Keratinocyte (primary cell): ENCODE results near the gene SPIRE1. TPM values are rescaled to one million over a fixed set of nuclear protein-coding genes. Genes with fewer than 3 reads are reported as not detected.

Experiments used
- DNase-seq: peaks from one replicate; pipeline ENCODE4 v3.0.0-alpha.2; 2011; ENCODE audit warnings: low read depth, missing footprints, low spot score
- FAIRE-seq: peaks from 2 replicates; lab custom pipeline; 2011; peaks lifted over from hg19 to GRCh38; lab: Jason Lieb, UNC
- H2AFZ ChIP-seq: 2 replicates; pipeline ENCODE4 v1.6.0; 2012; ENCODE audit warnings: low read length, control low read depth, inconsistent platforms; ENCODE audit not compliant: control insufficient read depth
- H3K27ac ChIP-seq: 2 replicates; pipeline ENCODE4 v1.5.1; 2011; ENCODE audit warnings: low read length; ENCODE audit not compliant: control insufficient read depth, insufficient read depth
- H3K27me3 ChIP-seq: 3 replicates; pipeline ENCODE4 v1.6.0; 2011; ENCODE audit warnings: low read length; ENCODE audit not compliant: control insufficient read depth, insufficient read depth; ENCODE audit errors: extremely low read depth
- H3K36me3 ChIP-seq, 2 experiments: 2 replicates in 1 of 2; 3 replicates in 1 of 2; pipeline ENCODE4 v1.5.1; 2011; ENCODE audit warnings: low read length in 2 of 2, mild to moderate bottlenecking in 1 of 2; ENCODE audit not compliant: control insufficient read depth in 2 of 2, insufficient read depth in 2 of 2; ENCODE audit errors: extremely low read depth in 1 of 2
- H3K4me1 ChIP-seq: 3 replicates; pipeline ENCODE4 v1.5.1; 2011; ENCODE audit warnings: low read length; ENCODE audit not compliant: control insufficient read depth, insufficient read depth; ENCODE audit errors: extremely low read depth
- H3K4me2 ChIP-seq: 3 replicates; pipeline ENCODE4 v1.6.0; 2011; ENCODE audit warnings: low read depth, low read length; ENCODE audit not compliant: control insufficient read depth, insufficient read depth; ENCODE audit errors: extremely low read depth
- H3K4me3 ChIP-seq, 3 experiments: fragments of 200-600 bp in 1 of 3; sonication (generic) in 1 of 3; 2 replicates in 2 of 3; 3 replicates in 1 of 3; pipeline ENCODE4 v1.5.1; 2011 to 2016; ENCODE audit warnings: low read length in 3 of 3, mild to moderate bottlenecking in 3 of 3, control low read depth in 2 of 3, inconsistent platforms in 1 of 3, low read depth in 1 of 3, mixed read lengths in 1 of 3, mixed run types in 1 of 3, moderate library complexity in 1 of 3; ENCODE audit not compliant: control insufficient read depth in 2 of 3, insufficient read depth in 2 of 3; ENCODE audit errors: extremely low read depth in 1 of 3
- H3K79me2 ChIP-seq: 2 replicates; pipeline ENCODE4 v1.6.0; 2012; ENCODE audit warnings: low read length; ENCODE audit not compliant: control insufficient read depth, insufficient read depth
- H3K9ac ChIP-seq: 3 replicates; pipeline ENCODE4 v1.6.0; 2011; ENCODE audit warnings: low read length; ENCODE audit not compliant: control insufficient read depth, insufficient read depth; ENCODE audit errors: extremely low read depth
- H3K9me1 ChIP-seq: 3 replicates; pipeline ENCODE4 v1.6.0; 2011; ENCODE audit warnings: low read length; ENCODE audit not compliant: control insufficient read depth, insufficient read depth; ENCODE audit errors: extremely low read depth
- H3K9me3 ChIP-seq: 2 replicates; pipeline ENCODE4 v1.5.1; 2012; ENCODE audit warnings: low read depth, low read length; ENCODE audit not compliant: control insufficient read depth
- H4K20me1 ChIP-seq: 3 replicates; pipeline ENCODE4 v1.6.0; 2011; ENCODE audit warnings: low read length; ENCODE audit not compliant: control insufficient read depth, insufficient read depth; ENCODE audit errors: extremely low read depth
- CTCF ChIP-seq, 3 experiments: IDR thresholded peaks in 1 of 3; conservative IDR thresholded peaks in 1 of 3; optimal IDR thresholded peaks in 1 of 3; 2 replicates in 2 of 3; 3 replicates in 1 of 3; pipeline versions ENCODE3 to v1.5.1; 2011; ENCODE audit warnings: low read length in 3 of 3, mild to moderate bottlenecking in 3 of 3, moderate library complexity in 2 of 3, control low read depth in 1 of 3, inconsistent platforms in 1 of 3; ENCODE audit not compliant: insufficient read depth in 2 of 3; ENCODE audit errors: extremely low read depth in 1 of 3
- EZH2 ChIP-seq: IDR thresholded peaks from one replicate; pipeline ENCODE4 v1.6.1; 2012; ENCODE audit warnings: inconsistent platforms, mild to moderate bottlenecking, low read length, moderate library complexity
- dilution Hi-C: fragments of 300-500 bp; cut with MboI; formaldehyde crosslinking; loops from one replicate; pipeline ENCODE4 v1.7.0; 2020; ENCODE audit warnings: low sequenced_read_pairs; ENCODE audit not compliant: extremely low pct_ligation_motif_present
- polyA plus RNA-seq, 5 experiments: library from polyadenylated mRNA; depleted of rRNA in 3 of 5; stranded (reverse) in 3 of 5; stranded (forward) in 1 of 5; unstranded in 1 of 5; fragments of >200 nt; gene quantifications; 1 replicate in 1 of 5; 2 replicates in 3 of 5; 3 replicates in 1 of 5; pipeline versions ENCODE4 v1.2.1 to v1.2.3, GENCODE V29; 2011 to 2012; ENCODE audit warnings: missing spikeins in 2 of 5, low read depth in 1 of 5, low replicate concordance in 1 of 5

Gene SPIRE1
- polyA plus RNA-seq, 1 donor (not counting 4 experiments of a cell fraction or from before 2014, with no cell fraction given) = 20.6 TPM

DNA sequence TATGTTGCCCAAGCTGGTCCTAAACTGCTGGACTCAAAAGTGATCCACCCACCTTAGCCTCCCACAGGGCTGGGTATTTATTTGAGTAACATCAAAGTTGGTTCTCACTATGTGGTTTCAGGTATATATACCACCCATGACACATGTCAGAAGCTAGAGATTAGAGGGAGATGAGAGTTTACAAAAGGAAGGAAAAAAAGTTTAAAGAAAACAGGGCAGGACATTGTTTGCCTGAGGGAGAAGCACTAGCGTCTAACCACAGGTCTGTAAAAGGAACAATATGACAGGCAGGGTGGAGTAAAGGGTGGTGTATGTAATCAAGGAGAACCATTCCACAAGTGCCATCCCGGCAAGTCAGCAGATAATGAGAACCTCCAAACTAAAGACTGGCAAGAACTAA, 36.1 kb upstream of the SPIRE1 start:
- H3K27me3 ChIP-seq = no peaks in the 10 kb centered on the region
- TF ChIP-seq CTCF (optimal IDR thresholded peaks at IDR 0.05 in 1 of 3, IDR thresholded peaks at IDR 0.05 in 1 of 3, conservative IDR thresholded peaks at IDR 0.05 in 1 of 3; ENCODE audit: extremely low read depth in 1 of 3, insufficient read depth in 2 of 3, low read length in 3 of 3) (no peak), EZH2 (no peak)
- DNase-seq (no peak), FAIRE-seq (peak; percentile 94)
- no peaks in the 10 kb centered on the region for H3K79me2 ChIP-seq
- peaks cover 15% of the 10 kb centered on the region for H3K4me1 ChIP-seq
- H3K9me3 ChIP-seq = no peaks in the 10 kb centered on the region
- no peak overlapping the region for H3K4me3 ChIP-seq
- no peak overlapping the region for H2AFZ ChIP-seq
- H3K36me3 ChIP-seq = no peaks in the 10 kb centered on the region
- H4K20me1 ChIP-seq = no peaks in the 10 kb centered on the region
- H3K27ac ChIP-seq = no peak overlapping the region
- dilution Hi-C loops = no loop called here
- H3K9me1 ChIP-seq = no peaks in the 10 kb centered on the region
- no peak overlapping the region for H3K4me2 ChIP-seq
- H3K9ac ChIP-seq = no peak overlapping the region

DNA sequence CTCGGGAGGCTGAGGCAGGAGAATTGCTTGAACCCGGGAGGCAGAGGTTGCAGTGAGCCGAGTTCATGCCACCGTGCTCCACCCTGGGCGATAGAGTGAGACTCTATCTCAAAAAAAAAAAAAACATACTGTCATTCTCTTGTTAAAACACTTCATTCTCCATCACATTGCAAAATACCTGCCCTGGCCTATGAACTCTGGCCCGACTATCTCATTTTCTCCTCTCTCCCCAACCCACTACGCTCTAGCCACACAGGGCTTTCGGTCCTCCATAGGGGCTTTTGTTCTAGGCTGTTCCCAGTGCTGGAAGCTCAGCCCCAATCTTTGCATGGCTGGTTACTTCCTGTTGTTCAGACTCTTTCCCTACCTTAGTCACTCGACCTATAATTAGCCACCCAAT, 34.3 kb upstream of the SPIRE1 start:
- Histone ChIP-seq H3K9me3 (no peaks in the 10 kb centered on the region), H3K4me1 (peaks cover 9% of the 10 kb centered on the region), H4K20me1 (no peaks in the 10 kb centered on the region), H3K9ac (no peak overlapping the region), H3K9me1 (no peaks in the 10 kb centered on the region), H2AFZ (no peak overlapping the region), H3K4me3 (no peak overlapping the region), H3K27me3 (no peaks in the 10 kb centered on the region), H3K79me2 (no peaks in the 10 kb centered on the region), H3K4me2 (no peak overlapping the region), H3K36me3 (no peaks in the 10 kb centered on the region), H3K27ac (no peak overlapping the region)
- DNase-seq = no peak
- no peak for TF ChIP-seq CTCF (optimal IDR thresholded peaks at IDR 0.05 in 1 of 3, IDR thresholded peaks at IDR 0.05 in 1 of 3, conservative IDR thresholded peaks at IDR 0.05 in 1 of 3; ENCODE audit: extremely low read depth in 1 of 3, insufficient read depth in 2 of 3, low read length in 3 of 3)
- TF ChIP-seq EZH2 = no peak
- FAIRE-seq = no peak
- dilution Hi-C loops = no loop called here
